Breast epithelium (tissue), 4 donors: ENCODE results near the gene ABI3. TPM values are rescaled to one million over a fixed set of nuclear protein-coding genes. Genes with fewer than 3 reads are reported as not detected.

Experiments used
- DNase-seq, 2 donors: peaks; one replicate each; pipeline ENCODE4 v3.0.0-alpha.2; 2019; ENCODE audit warnings: low spot score in 2 of 2
- H3K27ac ChIP-seq, 2 donors: fragments of 200-600 bp; sonication (generic) in 1 of 2; one replicate each; pipeline ENCODE4 v1.5.1; 2016 to 2019; ENCODE audit warnings: mild to moderate bottlenecking in 1 of 2
- H3K27me3 ChIP-seq, 2 donors: fragments of 200-600 bp; sonication (generic) in 1 of 2; one replicate each; pipeline versions ENCODE4 v1.5.1 to v1.6.0; 2017 to 2019; ENCODE audit warnings: control low read depth in 1 of 2, mild to moderate bottlenecking in 1 of 2
- H3K36me3 ChIP-seq: fragments of 200-600 bp; one replicate; pipeline ENCODE4 v1.5.1; 2019
- H3K4me1 ChIP-seq, 2 donors: fragments of 200-600 bp; sonication (generic); one replicate each; pipeline ENCODE4 v1.5.1; 2016 to 2019; ENCODE audit warnings: control low read depth in 1 of 2
- H3K4me3 ChIP-seq, 3 donors: fragments of 200-600 bp; sonication (generic); 1 replicate in 2 of 3; 2 replicates in 1 of 3; pipeline ENCODE4 v1.5.1; 2016 to 2019; ENCODE audit warnings: mild to moderate bottlenecking in 3 of 3, moderate library complexity in 2 of 3
- H3K9me3 ChIP-seq, 2 donors: fragments of 200-600 bp; sonication (generic) in 1 of 2; one replicate each; pipeline ENCODE4 v1.5.1; 2016 to 2019; ENCODE audit warnings: control low read depth in 1 of 2
- POLR2A ChIP-seq: fragments of 450-650 bp; IDR thresholded peaks from one replicate; pipeline ENCODE4 v1.6.1; 2016; ENCODE audit warnings: antibody characterized with exemption, mild to moderate bottlenecking, moderate library complexity
- POLR2AphosphoS5 ChIP-seq, 3 donors: sonication (generic); formaldehyde crosslinking; IDR thresholded peaks; one replicate each; pipeline ENCODE4 v1.6.1; 2017; ENCODE audit warnings: antibody characterized with exemption in 3 of 3
- intact Hi-C: fragments of 100-400 bp; cut with DNase I; formaldehyde crosslinking; loops from one replicate; pipeline ENCODE4 v1.15.1; 2023; ENCODE audit warnings: low total_unique reads
- total RNA-seq, 3 donors: library from RNA; depleted of rRNA; stranded (reverse); fragments of >200 nt; gene quantifications; one replicate each; pipeline ENCODE4 v1.1.0, GENCODE V29; 2016
- TF ChIP-seq, protein P1 (sequence below), 3 donors: fragments of 450-650 bp; IDR thresholded peaks; one replicate each; pipeline ENCODE4 v1.5.1; 2016 to 2017; ENCODE audit warnings: antibody characterized with exemption in 3 of 3, mild to moderate bottlenecking in 3 of 3, moderate library complexity in 3 of 3

Gene ABI3
- total RNA-seq, 3 donors from 2014 or later = 1.9 to 5.2 (median 5.1) TPM

DNA sequence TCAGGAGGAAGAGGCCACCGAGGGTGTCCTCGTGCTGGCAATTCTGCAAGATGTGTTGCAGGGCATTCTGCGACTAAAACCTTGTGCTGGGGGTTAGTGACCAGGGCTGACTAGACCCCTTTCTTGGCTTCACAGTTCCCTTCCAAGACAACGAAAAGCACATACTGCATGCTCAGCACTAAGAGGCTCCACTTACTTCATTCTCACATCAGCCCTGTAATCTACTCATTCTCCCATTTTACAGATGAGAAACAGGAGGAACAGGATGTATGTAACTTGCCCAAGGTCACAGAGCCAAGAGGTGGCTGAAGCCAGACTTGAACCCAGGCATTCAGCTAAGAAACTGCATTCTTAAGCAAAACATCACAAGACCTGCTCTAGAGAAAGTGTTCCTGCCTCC lies 25.4 kb downstream of the ABI3 start:
- peaks cover 0 to 2% of the 10 kb centered on the region in 2 donors for H3K27me3 ChIP-seq
- H3K9me3 ChIP-seq = no peaks in the 10 kb centered on the region
- no peaks in the 10 kb centered on the region for H3K36me3 ChIP-seq
- H3K27ac ChIP-seq = no peak overlapping the region
- TF ChIP-seq POLR2A = no peak
- no peak for TF ChIP-seq POLR2AphosphoS5 (IDR thresholded peaks at IDR 0.05)
- TF ChIP-seq, protein P1, sequence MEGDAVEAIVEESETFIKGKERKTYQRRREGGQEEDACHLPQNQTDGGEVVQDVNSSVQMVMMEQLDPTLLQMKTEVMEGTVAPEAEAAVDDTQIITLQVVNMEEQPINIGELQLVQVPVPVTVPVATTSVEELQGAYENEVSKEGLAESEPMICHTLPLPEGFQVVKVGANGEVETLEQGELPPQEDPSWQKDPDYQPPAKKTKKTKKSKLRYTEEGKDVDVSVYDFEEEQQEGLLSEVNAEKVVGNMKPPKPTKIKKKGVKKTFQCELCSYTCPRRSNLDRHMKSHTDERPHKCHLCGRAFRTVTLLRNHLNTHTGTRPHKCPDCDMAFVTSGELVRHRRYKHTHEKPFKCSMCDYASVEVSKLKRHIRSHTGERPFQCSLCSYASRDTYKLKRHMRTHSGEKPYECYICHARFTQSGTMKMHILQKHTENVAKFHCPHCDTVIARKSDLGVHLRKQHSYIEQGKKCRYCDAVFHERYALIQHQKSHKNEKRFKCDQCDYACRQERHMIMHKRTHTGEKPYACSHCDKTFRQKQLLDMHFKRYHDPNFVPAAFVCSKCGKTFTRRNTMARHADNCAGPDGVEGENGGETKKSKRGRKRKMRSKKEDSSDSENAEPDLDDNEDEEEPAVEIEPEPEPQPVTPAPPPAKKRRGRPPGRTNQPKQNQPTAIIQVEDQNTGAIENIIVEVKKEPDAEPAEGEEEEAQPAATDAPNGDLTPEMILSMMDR (IDR thresholded peaks at IDR 0.05) = no peak
- DNase-seq = no peak
- intact Hi-C loops = no loop called here
- H3K4me3 ChIP-seq = no peak overlapping the region
- H3K4me1 ChIP-seq = no peaks in the 10 kb centered on the region

GRCh38 chr17:49239963-49240362 lies 29.5 kb downstream of the ABI3 start:
- Histone ChIP-seq H3K4me3 (no peak overlapping the region), H3K36me3 (no peaks in the 10 kb centered on the region), H3K4me1 (no peaks in the 10 kb centered on the region), H3K9me3 (no peaks in the 10 kb centered on the region), H3K27me3 (no peaks in the 10 kb centered on the region), H3K27ac (no peak overlapping the region)
- DNase-seq = no peak
- intact Hi-C loops = no loop called here
- TF ChIP-seq POLR2AphosphoS5 (IDR thresholded peaks at IDR 0.05) = no peak
- TF ChIP-seq, protein P1 (IDR thresholded peaks at IDR 0.05) = no peak
- TF ChIP-seq POLR2A = no peak

GRCh38 chr17:49240619-49241018 lies 30.1 kb downstream of the ABI3 start:
- Histone ChIP-seq H3K36me3 (no peaks in the 10 kb centered on the region), H3K27ac (no peak overlapping the region), H3K27me3 (no peaks in the 10 kb centered on the region), H3K4me3 (no peak overlapping the region), H3K4me1 (no peaks in the 10 kb centered on the region), H3K9me3 (no peaks in the 10 kb centered on the region)
- intact Hi-C loops = no loop called here
- TF ChIP-seq POLR2AphosphoS5 (IDR thresholded peaks at IDR 0.05) (no peak), POLR2A (no peak)
- TF ChIP-seq, protein P1 (IDR thresholded peaks at IDR 0.05) = no peak
- no peak for DNase-seq

- intact Hi-C loops = no loop called here
- H3K36me3 ChIP-seq = no peaks in the 10 kb centered on the region
- TF ChIP-seq POLR2AphosphoS5 (IDR thresholded peaks at IDR 0.05) = no peak
- H3K27me3 ChIP-seq = no peaks in the 10 kb centered on the region
- no peak for DNase-seq
- no peaks in the 10 kb centered on the region for H3K4me1 ChIP-seq
- no peak overlapping the region for H3K27ac ChIP-seq
- H3K4me3 ChIP-seq = no peak overlapping the region
- no peaks in the 10 kb centered on the region for H3K9me3 ChIP-seq
These were observed 30.5 kb downstream of the ABI3 start for GRCh38 chr17:49241040-49241439.

DNA sequence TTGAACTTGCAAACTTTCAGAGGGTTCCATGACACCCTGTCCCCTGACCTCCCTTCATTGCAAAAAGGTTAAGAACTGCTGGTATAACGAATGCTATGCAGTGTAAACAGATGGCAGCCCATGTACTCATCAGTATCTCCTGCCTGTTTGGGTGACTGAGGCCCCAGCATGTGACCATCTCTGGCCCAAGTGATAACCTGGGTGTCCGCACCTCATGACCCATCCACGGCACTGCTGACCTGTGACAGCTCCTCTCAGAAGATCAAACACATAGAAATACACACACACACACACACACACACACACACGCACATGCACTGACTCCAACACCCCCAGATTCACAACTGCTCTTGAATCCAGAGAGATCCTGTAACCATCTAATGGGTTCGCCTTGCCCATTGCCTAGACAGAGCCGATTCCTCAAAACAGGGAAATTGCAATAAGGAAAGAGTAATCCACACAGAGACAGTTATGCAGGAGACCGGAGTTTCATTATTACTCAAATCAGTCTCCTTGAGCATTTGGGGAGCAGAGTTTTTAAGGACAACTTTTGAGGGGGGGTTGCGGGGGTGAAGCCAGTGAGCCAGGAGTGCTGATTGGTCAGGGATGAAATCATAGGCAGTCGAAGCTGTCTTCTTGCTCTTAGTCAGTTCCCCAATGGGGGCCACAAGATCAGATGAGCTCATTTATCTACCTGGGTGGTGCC lies 31.3 kb downstream of the ABI3 start:
- no peaks in the 10 kb centered on the region for H3K36me3 ChIP-seq
- H3K4me3 ChIP-seq = no peak overlapping the region
- no peak overlapping the region for H3K27ac ChIP-seq
- no peaks in the 10 kb centered on the region for H3K4me1 ChIP-seq
- intact Hi-C loops = no loop called here
- DNase-seq = no peak
- peaks cover 0 to 2% of the 10 kb centered on the region in 2 donors for H3K27me3 ChIP-seq
- TF ChIP-seq POLR2A (no peak), POLR2AphosphoS5 (IDR thresholded peaks at IDR 0.05) (no peak)
- TF ChIP-seq, protein P1 (IDR thresholded peaks at IDR 0.05) = no peak
- H3K9me3 ChIP-seq = no peaks in the 10 kb centered on the region
